ENCODE measurements around the gene ABHD8.

- TF ChIP-seq CTCF (IDR thresholded peaks at IDR 0.05) = no peak
- TF ChIP-seq ZFX (IDR thresholded peaks at IDR 0.05; ENCODE audit: borderline replicate concordance) = no peak
These were observed 20.7 kb upstream of the ABHD8 start for GRCh38 chr19:17323964-17324332.

All from 22Rv1 (cell line).